Astrocyte of the cerebellum (primary cell): ENCODE data around the gene ARHGEF4.

Experiments used
- DNase-seq: peaks from one replicate; pipeline ENCODE4 v3.0.0-alpha.2; 2011; ENCODE audit warnings: low read depth
- H3K4me3 ChIP-seq: 2 replicates; pipeline ENCODE4 v1.5.1; 2011; ENCODE audit warnings: mild to moderate bottlenecking, low read depth, low read length, moderate library complexity
- CTCF ChIP-seq: IDR thresholded peaks from 2 replicates; pipeline ENCODE4 v1.5.1; 2012; ENCODE audit warnings: low read length, low read depth, moderate library complexity, mild to moderate bottlenecking; ENCODE audit errors: missing control alignments
- in situ Hi-C: cut with HindIII; loops from 2 replicates; pipeline ENCODE4 v1.10.0; 2017; ENCODE audit warnings: low sequenced_read_pairs

ARHGEF4 gene

DNA sequence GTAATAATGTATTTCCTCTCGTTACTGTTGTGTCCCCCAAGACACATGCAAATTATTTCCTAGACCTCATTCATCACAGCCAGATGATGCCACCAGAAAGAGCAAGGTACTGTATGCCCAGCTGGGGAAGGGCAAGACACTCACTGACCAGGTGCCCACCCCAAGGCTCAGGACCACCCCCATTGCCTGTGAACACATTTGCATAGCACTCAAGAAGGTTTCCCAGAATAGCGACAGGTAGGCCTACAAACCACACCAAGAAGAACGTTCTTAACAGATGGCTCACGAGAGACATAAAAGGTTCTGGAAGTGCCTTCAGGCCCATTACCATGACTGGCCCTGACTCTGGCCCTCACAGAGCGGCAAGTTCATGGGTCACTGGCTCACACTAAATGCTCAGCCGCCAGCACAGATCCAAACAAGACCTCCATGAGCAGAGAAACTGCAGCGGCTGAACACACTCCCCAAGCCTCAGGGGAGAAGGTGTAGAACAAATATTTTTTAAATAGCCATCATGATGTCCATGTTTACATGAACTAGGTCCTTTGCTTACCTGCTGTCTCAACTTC lies 212.5 kb downstream of the ARHGEF4 start:
- in situ Hi-C loops = no loop called here
- no peak overlapping the region for H3K4me3 ChIP-seq
- DNase-seq = no peak
- TF ChIP-seq CTCF = no peak

DNA sequence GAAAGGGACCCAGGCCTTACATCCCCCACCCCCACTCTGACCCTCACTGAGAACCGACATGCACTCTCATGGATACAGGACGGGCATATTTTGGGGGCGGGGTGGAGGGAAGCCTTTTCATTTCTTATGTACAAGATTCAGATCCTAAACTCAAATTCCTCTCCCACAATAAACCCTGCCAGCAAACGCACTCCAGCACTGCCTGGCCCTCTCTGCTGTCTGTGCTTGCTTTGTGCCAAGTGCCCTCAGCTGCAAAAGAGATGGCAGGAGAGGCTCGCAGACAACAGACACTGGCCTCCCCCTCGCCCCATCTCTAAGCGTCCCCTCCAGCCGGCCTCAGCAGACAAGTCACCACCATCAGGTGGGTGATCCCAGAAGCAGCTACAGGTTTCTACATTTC lies 214.2 kb downstream of the ARHGEF4 start:
- in situ Hi-C loops = no loop called here
- DNase-seq = no peak
- TF ChIP-seq CTCF = no peak

GRCh38 chr2:131052741-131053263 lies 216.1 kb downstream of the ARHGEF4 start:
- TF ChIP-seq CTCF = no peak
- in situ Hi-C loops = no loop called here
- DNase-seq = no peak

More for the DNA sequence above, 214.2 kb downstream of the ARHGEF4 start:
- H3K4me3 ChIP-seq = no peak overlapping the region

DNA sequence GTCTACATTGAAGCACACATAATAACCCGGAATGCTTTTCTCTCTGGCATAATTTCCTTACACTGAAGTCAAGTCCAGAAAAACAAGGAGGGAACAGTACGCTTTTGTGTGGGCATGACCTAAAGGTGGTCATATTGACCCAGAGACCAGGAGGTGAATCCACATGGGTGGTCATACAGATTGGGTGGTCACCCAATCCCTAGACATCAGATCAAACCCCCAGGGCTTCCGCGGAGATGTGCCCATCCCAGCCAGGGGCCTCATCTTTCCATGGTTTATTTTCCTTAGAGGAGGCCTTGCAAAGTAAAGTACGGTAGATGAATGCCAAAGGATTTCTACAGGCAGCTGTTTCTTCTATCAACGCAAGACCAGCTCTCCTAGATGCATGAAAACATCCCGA lies 217.8 kb downstream of the ARHGEF4 start:
- no peak for DNase-seq
- TF ChIP-seq CTCF = no peak
- H3K4me3 ChIP-seq = no peak overlapping the region
- in situ Hi-C loops = no loop called here

More at GRCh38 chr2:131052741-131053263, 216.1 kb downstream of the ARHGEF4 start:
- no peak overlapping the region for H3K4me3 ChIP-seq

- TF ChIP-seq CTCF = no peak
- in situ Hi-C loops = no loop called here
- DNase-seq = no peak
Measured at GRCh38 chr2:131055169-131056065, 218.7 kb downstream of the ARHGEF4 start.

GRCh38 chr2:131056204-131056931 lies 219.7 kb downstream of the ARHGEF4 start:
- in situ Hi-C loops = no loop called here
- no peak for TF ChIP-seq CTCF
- no peak overlapping the region for H3K4me3 ChIP-seq
- DNase-seq = no peak

More at GRCh38 chr2:131055169-131056065, 218.7 kb downstream of the ARHGEF4 start:
- no peak overlapping the region for H3K4me3 ChIP-seq
